WTC11 (cell line): ENCODE results near the gene ANKRD18A.

Source experiments
- ETV6 ChIP-seq: sonication (generic); formaldehyde crosslinking; IDR thresholded peaks from 2 replicates; pipeline ENCODE4 v1.8.1; 2022; ENCODE audit warnings: mild to moderate bottlenecking, missing genetic modification reagents
- RORB ChIP-seq: fragments of 250-450 bp; sonication (Bioruptor Pico); IDR thresholded peaks from 2 replicates; pipeline ENCODE4 v1.9.0; 2021; ENCODE audit warnings: mild to moderate bottlenecking
- ZNF671 ChIP-seq: fragments of 250-450 bp; sonication (Bioruptor Pico); IDR thresholded peaks from 2 replicates; pipeline ENCODE4 v1.8.0; 2021; ENCODE audit warnings: mild to moderate bottlenecking
- TF ChIP-seq, protein P1 (sequence below): fragments of 250-450 bp; sonication (Bioruptor Pico); conservative IDR thresholded peaks from 2 replicates; pipeline ENCODE4 v1.9.0; 2021; ENCODE audit warnings: mild to moderate bottlenecking
- TF ChIP-seq, protein P2 (sequence below): sonication (generic); formaldehyde crosslinking; IDR thresholded peaks from 2 replicates; pipeline ENCODE4 v1.8.0; 2022; ENCODE audit warnings: mild to moderate bottlenecking, missing genetic modification reagents
- TF ChIP-seq, protein P3 (sequence below): sonication (generic); formaldehyde crosslinking; conservative IDR thresholded peaks from 2 replicates; pipeline ENCODE4 v1.8.1; 2022; ENCODE audit warnings: mild to moderate bottlenecking, missing genetic modification reagents
- TF ChIP-seq, protein P4 (sequence below): fragments of 200-600 bp; IDR thresholded peaks from 2 replicates; pipeline ENCODE4 v1.8.0; 2022; ENCODE audit warnings: antibody characterized with exemption
- TF ChIP-seq, protein P5 (sequence below): sonication (generic); formaldehyde crosslinking; IDR thresholded peaks from 2 replicates; pipeline ENCODE4 v1.8.1; 2023; ENCODE audit warnings: mild to moderate bottlenecking, missing genetic modification reagents

DNA sequence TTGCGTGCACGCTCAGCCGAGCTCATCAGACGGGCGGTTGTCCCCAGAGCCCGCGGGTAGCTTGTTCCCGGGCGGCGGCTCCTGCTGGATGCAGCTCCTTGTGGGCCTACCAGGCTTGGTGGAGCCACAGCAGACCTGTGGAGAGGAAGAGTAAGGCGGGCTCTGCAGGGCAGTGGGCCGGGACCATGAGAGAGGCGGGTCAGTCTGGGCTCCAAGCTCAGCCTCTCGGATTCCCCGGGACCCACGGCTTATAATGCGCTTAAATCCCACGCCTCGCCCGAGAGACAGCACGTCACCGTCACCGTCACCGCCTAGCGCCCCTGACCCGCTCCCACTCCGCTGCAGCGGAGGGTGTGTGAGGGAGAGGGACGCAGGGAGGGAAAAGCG, 1.9 kb upstream of the ANKRD18A start:
- TF ChIP-seq, protein P1, sequence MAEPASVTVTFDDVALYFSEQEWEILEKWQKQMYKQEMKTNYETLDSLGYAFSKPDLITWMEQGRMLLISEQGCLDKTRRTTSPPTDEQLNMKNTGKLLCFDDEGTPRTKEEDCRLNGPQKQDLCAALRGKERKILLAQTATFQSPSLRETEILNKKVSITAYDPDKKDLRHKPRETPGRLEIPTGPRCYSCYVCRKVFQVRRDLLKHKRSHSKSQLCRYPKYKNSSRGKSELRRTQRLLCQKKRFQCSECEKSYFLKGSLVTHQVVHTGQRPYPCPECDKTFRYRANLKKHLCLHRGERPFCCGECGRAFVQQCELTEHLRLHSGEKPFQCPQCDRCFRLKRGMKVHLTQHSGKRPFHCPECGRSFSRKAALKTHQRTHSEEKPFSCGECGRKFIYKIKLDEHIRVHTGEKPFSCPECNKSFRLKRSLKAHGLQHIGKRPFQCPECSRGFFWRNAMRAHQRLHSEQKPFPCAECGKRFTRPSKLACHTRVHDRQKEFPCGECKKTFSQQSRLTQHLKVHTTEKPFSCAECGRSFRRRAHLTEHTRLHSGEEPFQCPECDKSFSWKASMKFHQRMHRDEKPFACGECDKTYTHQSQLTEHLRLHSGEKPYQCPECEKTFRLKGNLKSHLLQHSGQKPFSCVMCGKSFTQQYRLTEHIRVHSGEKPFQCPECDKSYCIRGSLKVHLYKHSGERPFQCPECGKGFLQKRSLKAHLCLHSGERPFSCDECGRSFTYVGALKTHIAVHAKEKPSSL (CRISPR knock-in tag): no peak
- TF ChIP-seq, protein P2, sequence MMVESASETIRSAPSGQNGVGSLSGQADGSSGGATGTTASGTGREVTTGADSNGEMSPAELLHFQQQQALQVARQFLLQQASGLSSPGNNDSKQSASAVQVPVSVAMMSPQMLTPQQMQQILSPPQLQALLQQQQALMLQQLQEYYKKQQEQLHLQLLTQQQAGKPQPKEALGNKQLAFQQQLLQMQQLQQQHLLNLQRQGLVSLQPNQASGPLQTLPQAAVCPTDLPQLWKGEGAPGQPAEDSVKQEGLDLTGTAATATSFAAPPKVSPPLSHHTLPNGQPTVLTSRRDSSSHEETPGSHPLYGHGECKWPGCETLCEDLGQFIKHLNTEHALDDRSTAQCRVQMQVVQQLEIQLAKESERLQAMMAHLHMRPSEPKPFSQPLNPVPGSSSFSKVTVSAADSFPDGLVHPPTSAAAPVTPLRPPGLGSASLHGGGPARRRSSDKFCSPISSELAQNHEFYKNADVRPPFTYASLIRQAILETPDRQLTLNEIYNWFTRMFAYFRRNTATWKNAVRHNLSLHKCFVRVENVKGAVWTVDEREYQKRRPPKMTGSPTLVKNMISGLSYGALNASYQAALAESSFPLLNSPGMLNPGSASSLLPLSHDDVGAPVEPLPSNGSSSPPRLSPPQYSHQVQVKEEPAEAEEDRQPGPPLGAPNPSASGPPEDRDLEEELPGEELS (CRISPR knock-in tag): no peak
- no peak for TF ChIP-seq ETV6
- no peak for TF ChIP-seq ZNF671 (CRISPR knock-in tag)
- TF ChIP-seq, protein P3, sequence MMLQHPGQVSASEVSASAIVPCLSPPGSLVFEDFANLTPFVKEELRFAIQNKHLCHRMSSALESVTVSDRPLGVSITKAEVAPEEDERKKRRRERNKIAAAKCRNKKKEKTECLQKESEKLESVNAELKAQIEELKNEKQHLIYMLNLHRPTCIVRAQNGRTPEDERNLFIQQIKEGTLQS (CRISPR knock-in tag): no peak
- TF ChIP-seq, protein P4, sequence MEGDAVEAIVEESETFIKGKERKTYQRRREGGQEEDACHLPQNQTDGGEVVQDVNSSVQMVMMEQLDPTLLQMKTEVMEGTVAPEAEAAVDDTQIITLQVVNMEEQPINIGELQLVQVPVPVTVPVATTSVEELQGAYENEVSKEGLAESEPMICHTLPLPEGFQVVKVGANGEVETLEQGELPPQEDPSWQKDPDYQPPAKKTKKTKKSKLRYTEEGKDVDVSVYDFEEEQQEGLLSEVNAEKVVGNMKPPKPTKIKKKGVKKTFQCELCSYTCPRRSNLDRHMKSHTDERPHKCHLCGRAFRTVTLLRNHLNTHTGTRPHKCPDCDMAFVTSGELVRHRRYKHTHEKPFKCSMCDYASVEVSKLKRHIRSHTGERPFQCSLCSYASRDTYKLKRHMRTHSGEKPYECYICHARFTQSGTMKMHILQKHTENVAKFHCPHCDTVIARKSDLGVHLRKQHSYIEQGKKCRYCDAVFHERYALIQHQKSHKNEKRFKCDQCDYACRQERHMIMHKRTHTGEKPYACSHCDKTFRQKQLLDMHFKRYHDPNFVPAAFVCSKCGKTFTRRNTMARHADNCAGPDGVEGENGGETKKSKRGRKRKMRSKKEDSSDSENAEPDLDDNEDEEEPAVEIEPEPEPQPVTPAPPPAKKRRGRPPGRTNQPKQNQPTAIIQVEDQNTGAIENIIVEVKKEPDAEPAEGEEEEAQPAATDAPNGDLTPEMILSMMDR: no peak
- TF ChIP-seq, protein P5, sequence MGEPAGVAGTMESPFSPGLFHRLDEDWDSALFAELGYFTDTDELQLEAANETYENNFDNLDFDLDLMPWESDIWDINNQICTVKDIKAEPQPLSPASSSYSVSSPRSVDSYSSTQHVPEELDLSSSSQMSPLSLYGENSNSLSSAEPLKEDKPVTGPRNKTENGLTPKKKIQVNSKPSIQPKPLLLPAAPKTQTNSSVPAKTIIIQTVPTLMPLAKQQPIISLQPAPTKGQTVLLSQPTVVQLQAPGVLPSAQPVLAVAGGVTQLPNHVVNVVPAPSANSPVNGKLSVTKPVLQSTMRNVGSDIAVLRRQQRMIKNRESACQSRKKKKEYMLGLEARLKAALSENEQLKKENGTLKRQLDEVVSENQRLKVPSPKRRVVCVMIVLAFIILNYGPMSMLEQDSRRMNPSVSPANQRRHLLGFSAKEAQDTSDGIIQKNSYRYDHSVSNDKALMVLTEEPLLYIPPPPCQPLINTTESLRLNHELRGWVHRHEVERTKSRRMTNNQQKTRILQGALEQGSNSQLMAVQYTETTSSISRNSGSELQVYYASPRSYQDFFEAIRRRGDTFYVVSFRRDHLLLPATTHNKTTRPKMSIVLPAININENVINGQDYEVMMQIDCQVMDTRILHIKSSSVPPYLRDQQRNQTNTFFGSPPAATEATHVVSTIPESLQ (CRISPR knock-in tag): no peak
- TF ChIP-seq RORB (CRISPR knock-in tag): no peak
